GM10248 (cell line): ENCODE data around the gene EFCAB12.

Experiments
- CTCF ChIA-PET: fragments of 300-600 bp; sonication (Branson Sonifier 250); formaldehyde crosslinking; extraction: SDS; loops from one replicate; lab custom pipeline; 2021; ENCODE audit warnings: antibody characterized with exemption; lab: Yijun Ruan, JAX
- POLR2A ChIA-PET: fragments of 350-650 bp; sonication (Branson Sonifier 250); formaldehyde crosslinking; extraction: SDS; loops from one replicate; lab custom pipeline; 2020; ENCODE audit warnings: antibody characterized with exemption; lab: Yijun Ruan, JAX
- DNase-seq: peaks from one replicate; pipeline ENCODE4 v3.0.0; 2012; ENCODE audit errors: extremely low spot score
- TF ChIP-seq, protein P1 (sequence below): IDR thresholded peaks from 2 replicates; pipeline ENCODE4 v1.5.1; 2012; ENCODE audit warnings: mild to moderate bottlenecking, low read depth; ENCODE audit errors: extremely low read depth, missing control alignments, control extremely low read depth

Gene EFCAB12

DNA sequence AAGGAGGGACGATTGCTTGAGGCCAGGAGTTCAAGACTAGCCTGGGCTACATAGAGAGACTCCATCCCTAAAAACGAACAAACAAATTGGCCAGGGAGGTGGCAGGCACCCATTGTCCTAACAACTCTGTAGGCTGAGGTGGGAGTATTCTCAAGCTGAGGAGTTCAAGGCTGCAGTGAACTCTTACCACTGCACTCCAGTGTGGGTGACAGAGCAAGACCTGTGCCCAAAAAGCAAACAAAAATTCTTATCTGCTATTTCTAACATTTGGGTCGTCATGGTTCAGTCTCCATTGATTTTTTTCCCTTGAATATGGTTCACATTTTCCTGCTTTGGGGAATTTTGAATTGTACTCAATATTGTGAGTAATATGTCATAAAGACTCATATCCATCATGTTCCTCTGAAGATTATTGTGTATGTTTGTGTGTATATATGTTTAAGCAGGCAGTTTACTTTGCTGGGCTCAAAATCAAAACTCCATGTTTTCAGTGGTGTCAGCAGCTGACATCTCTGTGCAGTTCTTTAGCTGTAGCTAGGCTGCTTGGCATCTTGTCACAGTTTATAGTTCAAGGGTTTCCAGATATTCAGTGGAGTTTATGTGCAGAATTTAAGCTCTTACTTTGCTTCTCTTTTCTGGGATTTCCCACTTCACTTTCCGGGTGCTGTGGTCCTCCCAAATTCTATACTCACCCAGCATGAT, 44.8 kb upstream of the EFCAB12 start:
- ChIA-PET POLR2A (no interaction called here), CTCF (interaction anchor here (1.3 to 2.3 kb wide), 3 partner anchors 29 to 90 kb away, joined by 3 to 6 read pairs (median 3); no protein-coding TSS in a partner anchor)
- TF ChIP-seq, protein P1, sequence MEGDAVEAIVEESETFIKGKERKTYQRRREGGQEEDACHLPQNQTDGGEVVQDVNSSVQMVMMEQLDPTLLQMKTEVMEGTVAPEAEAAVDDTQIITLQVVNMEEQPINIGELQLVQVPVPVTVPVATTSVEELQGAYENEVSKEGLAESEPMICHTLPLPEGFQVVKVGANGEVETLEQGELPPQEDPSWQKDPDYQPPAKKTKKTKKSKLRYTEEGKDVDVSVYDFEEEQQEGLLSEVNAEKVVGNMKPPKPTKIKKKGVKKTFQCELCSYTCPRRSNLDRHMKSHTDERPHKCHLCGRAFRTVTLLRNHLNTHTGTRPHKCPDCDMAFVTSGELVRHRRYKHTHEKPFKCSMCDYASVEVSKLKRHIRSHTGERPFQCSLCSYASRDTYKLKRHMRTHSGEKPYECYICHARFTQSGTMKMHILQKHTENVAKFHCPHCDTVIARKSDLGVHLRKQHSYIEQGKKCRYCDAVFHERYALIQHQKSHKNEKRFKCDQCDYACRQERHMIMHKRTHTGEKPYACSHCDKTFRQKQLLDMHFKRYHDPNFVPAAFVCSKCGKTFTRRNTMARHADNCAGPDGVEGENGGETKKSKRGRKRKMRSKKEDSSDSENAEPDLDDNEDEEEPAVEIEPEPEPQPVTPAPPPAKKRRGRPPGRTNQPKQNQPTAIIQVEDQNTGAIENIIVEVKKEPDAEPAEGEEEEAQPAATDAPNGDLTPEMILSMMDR, result no peak
- DNase-seq, result no peak

DNA sequence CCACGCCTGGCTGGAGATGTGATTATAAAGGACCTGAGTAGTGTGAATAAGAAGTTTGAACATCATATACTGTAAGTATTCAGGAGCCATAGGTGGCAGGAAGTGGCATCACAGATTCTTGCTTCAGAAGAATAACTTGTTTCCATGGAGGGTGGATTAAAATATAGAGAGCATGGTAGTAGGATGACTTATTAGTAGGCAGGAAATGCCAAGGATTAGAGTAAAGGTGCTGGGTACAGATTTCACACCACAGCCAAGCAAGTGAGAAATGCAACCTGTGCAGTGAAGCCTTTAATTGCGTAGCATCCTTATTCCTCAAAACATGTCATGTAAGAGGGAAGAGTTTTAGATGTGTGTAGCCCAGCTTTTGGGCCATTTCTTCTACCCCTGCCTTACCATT, 42.4 kb upstream of the EFCAB12 start:
- TF ChIP-seq, protein P1, result no peak
- CTCF ChIA-PET, result interaction anchor here (1.3 to 2.3 kb wide), 2 partner anchors 87 to 123 kb away, joined by 3 to 6 read pairs; no protein-coding TSS in a partner anchor
- POLR2A ChIA-PET, result no interaction called here
- no peak for DNase-seq

DNA sequence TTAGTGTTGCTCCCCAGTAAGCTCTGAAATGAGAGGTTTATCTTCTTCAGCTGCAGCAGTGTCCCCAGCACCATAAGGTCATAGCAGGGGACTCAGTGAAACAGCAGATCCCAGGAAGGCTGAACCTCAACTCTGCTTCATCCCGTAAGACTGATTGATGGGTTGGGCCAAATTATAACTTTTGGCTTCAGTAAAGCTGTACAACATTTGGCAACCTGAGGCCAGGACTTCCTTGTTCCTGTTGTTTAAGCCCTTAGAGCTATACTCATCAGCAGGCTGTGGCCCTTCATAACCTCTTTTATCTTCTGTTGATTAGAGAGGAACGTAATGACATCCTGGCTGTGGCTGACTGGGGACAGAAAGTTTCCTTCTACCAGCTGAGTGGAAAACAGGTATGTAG, 40.6 kb upstream of the EFCAB12 start:
- TF ChIP-seq, protein P1, result no peak
- ChIA-PET POLR2A (no interaction called here), CTCF (interaction anchor here (1.0 to 2.3 kb wide), 7 partner anchors 9 to 69 kb away, joined by 3 to 10 read pairs (median 5); no protein-coding TSS in a partner anchor)
- DNase-seq, result no peak

DNA sequence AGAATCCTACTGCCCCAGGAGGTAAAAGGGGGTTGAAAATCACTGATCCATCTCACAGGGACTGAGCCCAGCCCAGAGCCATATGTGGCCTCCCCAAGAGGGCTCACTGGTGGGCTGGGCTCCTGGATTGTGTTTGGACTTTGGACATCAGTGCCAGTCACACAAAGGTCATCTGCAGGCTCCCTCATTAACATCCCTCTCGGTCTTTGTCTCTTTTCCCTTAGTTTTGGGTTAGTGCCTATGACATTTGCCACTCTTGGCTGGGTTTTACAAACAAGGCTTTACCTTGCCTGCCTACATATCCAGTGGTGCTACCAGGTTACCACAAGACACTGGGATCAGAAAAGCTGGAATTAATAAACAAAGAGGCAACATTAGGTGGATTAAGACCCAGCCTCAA, 39.5 kb upstream of the EFCAB12 start:
- TF ChIP-seq, protein P1, result no peak
- CTCF ChIA-PET, result interaction anchor here (1.7 kb wide), 1 partner anchor 22 kb away, joined by 4 read pairs; no protein-coding TSS in a partner anchor
- no peak for DNase-seq
- POLR2A ChIA-PET, result no interaction called here

DNA sequence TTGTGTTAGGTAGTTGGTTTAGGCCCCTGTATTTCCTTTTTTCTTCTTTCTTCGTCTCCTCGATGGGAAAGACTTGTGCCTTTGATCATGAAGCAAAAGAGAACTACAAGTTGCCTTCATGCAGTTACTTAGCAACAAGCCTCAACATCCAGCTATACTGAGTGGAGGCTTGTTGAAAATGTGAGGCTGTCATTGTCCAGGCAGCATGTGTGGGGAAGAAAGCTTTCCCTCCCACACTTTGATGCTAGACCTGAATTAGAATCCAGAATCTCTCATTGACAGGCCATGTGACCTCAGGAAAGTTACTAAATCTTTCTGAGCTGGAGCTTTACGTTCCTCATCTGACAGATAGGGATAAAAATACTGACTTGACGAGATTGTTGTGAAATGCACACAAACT, 35.3 kb upstream of the EFCAB12 start:
- POLR2A ChIA-PET, result no interaction called here
- DNase-seq, result no peak
- TF ChIP-seq, protein P1, result no peak
- CTCF ChIA-PET, result interaction anchor here (0.8 to 1.9 kb wide), 8 partner anchors 11 to 494 kb away, joined by 3 to 6 read pairs (median 4); no protein-coding TSS in a partner anchor

DNA sequence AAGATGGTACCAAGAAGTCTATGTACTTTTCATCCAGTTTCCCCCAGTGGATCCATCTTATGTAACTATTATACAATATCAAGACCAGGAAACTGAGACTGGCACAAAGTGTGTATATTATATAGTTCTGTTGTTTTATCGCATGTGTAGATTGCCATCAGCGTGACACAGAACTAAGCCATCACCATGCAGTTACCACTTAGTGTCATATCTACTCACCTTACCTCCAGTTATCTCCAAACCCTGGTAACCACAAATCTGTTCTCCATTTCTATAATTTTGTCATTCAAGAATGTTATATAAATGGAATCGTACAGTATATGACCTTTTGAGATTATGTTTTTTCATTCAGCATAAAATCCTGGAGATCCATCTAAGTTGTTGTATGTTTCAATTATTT, 34.7 kb upstream of the EFCAB12 start:
- POLR2A ChIA-PET, result no interaction called here
- CTCF ChIA-PET, result interaction anchor here (1.0 to 1.9 kb wide), 4 partner anchors 12 to 80 kb away, joined by 3 to 6 read pairs (median 4); no protein-coding TSS in a partner anchor
- DNase-seq, result no peak
- TF ChIP-seq, protein P1, result no peak
